ENCODE measurements around the gene CDC6. TPM values are rescaled to one million over a fixed set of nuclear protein-coding genes. Genes with fewer than 3 reads are reported as not detected.
A peak's percentile ranks its signal among the peaks of the same experiment; 100 is the strongest.

CDC6 gene
- polyA plus RNA-seq, 1 donor = 32.9 TPM

DNA sequence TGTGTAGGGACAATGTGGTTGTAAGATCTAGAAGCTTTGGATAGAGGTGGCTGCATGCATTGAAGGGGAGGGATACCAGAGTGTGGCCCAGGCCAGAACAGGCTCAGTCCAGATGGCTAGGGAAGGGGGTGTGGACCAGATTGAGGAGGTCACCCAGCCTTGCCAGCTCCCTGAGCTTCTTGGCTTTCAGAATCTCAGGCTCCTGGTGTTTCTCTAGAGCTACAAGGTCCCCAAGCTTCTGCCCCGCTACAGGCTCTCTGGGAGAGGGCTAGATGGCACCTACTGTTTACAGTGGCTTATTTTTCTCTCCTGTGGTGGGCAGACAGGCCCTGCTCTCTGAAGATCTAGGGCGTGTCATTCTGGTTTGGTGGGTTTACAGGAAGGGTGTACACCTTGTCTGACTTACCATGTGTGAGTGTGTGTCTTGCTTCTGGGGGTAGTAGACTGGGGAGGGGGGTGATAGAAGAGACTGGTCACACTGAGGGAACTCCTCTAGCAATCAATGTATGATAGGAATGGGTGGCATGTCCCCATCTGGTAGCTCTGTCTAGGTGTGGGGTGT is 22.4 kb downstream of the CDC6 start:
- DNase-seq = no peak

GRCh38 chr17:40310882-40311391 is 23.3 kb downstream of the CDC6 start:
- DNase-seq = no peak

DNA sequence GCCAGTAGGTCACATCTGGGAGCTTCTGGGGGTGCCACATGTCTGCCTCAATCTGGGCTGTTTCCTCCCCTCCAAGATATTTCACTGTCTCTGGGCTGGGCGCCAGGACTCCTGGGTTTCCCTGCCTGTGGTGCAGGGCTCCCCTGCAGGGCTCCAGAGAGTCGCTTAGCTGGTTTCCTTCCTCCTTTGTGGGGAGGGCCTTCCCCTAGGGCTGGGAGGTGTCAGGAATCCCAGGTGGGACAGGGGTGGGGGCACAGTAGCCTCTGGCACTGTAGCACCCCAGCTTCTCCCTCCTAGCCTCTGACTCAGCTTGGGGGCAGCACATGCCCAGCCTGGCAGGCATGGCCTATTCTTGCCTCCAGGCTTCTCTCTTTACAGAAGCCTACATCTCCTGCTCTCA is 23.9 kb downstream of the CDC6 start:
- no peak for DNase-seq

GRCh38 chr17:40312131-40312731 is 24.6 kb downstream of the CDC6 start:
- DNase-seq = no peak

DNA sequence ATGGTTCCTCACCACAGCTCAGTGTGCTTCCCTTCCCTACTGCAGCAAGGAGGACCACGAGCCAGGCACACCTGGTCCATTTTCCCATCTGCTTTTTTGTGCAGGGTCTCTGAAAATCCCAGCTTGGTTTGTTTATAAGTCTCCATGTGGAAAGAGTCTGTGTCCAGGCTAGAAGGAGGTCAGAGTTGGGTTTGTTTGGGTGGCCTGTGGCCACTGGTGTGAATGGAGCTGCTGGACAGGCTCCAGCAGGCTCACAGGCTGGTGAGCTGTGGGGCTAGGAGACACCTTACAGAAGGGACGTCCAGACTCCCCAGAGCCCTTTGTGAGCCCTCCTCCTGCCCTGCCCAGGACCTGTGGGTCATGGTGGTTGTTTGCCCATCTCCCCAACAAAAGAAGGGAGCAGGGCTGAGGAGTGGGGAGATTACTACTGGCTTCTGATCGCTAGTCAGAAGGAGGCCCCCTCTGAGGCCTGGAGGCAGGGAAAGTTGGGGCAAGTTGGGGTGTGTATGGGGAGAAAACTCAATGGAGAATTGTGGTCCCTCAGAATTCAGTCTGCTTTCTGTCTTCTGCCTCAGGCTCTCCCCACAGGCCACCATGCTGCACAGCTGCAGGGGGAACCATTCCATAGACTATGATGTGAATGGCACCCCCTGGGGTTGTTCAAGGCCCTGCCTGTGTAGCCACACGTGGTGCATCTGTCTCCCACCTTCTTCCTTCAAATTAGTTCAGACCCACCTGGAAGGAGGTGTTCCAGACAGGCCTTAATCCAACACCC is 25.4 kb downstream of the CDC6 start:
- DNase-seq = no peak

DNA sequence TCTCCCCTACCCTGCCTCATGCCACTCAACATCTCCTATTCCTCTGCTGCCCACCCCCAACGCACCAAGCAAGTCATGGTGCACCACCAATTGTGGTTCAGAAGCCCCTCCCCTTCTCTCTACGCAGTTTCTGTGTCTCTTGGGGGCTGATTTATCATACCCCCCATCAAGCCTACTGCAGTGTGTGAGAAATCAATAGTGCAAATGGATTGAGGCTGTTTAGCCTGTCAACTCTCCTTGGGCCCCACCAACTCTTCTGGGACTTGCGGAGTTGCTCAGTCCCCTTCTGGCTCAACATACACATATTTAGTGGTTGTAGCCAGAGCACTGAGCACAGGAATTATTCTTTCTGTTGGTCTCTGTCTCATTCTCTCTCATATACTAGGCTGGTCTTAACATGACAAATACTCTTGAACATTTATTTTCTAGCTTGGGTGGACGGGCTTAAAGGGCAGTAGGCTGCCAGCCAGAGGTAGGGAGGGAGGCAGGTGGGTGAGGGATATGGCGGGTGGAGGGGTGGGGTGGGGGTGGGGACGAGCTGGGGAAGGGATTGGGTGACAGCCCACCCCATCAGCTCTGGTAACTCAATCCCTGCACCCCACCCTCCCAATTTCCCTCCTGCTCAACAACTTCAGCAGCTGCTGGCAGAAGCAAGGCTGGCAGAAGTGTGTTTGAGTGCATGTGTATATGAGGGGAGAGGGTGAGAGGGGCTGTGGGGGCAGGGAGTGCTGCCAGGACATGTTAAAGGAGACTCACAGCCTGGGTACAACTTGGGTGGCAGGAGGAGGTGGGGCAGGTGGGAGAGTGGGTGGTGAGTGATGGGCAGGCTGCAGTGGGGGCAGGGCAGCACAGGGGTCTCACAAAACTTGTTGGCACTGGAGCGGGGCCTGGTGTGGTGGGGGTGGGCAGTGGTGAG is 26.2 kb downstream of the CDC6 start:
- DNase-seq = peak; percentile 35

DNA sequence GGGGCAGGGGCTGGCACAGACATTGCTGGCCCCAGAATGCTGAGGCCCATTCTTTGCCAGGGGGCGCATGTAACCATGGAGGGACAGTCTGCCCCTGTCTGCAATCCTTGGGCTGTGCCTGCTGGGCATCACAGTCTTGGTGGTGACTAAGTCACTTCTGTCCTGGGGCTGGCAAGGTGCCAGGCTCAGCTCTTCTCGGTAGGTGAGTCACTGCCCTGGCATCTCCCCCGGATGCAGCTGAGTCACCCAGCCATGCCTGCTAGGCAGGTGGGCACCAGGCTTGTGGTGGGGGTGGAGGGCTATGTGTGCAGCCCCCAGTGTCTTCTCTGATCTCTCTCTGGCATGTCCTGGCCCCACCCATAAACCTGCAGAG is 26.9 kb downstream of the CDC6 start:
- peak; percentile 60 for DNase-seq

DNA sequence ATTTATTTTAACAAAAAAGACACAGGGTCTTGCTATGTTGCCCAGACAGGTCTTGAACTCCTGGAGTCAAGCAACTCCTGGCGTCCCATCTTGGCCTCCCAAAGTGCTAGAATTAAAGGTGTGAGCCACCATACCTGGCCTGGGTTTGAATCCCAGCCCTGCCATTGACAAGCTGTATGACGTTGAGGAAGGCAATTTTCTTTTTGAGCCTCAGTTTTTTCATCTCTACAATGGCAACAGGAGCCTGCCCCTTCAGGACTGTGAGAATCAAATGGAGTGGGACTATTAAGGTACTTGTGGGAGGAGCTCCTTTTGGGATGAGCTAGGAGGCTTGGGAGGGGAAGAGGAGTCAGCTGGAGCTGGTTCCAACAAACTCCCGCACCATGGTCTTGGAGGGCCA is 27.5 kb downstream of the CDC6 start:
- no peak for DNase-seq

DNA sequence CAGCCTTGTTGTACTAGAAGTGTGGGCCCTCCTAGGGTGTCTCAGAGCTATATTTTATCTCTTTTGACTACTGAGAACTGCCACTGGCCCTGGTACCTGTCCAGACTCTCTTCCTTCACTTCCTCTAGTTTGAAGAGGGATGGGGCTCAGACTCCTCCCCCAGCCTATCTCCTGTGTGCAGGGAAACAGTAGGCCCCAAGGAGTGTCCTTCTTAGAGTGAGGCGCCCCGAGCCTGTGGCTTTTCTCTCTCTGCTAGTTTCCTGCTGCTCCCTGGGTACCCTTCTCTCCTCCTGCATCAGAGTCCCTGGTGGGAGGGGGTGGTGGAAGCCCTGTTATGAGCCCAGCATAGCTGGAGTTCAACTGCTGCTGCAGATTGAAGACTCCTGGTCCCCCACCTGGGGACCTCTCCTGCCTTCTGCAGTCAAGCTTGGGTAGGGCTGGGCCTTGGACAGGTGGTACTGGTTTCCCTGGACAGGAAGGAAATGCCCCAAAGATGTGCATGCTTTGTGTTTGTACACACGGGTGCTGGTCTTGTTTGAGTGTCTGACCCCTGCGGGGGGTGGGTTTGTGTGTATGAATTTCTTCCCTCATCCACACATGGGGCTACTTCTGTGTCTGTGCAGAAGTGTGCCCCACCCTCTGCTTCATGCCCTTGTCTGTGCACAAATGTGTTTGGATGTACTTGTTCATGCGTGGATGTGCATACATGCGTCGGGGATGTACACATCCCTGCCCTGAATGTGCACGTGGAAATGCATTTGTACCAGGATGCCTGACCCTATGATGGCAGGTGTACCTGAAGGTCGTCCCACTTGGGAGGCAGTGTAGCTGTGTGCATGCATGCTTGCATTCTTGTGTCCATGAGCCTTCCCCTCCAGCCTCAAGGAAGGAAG is 28.2 kb downstream of the CDC6 start:
- DNase-seq = no peak

DNA sequence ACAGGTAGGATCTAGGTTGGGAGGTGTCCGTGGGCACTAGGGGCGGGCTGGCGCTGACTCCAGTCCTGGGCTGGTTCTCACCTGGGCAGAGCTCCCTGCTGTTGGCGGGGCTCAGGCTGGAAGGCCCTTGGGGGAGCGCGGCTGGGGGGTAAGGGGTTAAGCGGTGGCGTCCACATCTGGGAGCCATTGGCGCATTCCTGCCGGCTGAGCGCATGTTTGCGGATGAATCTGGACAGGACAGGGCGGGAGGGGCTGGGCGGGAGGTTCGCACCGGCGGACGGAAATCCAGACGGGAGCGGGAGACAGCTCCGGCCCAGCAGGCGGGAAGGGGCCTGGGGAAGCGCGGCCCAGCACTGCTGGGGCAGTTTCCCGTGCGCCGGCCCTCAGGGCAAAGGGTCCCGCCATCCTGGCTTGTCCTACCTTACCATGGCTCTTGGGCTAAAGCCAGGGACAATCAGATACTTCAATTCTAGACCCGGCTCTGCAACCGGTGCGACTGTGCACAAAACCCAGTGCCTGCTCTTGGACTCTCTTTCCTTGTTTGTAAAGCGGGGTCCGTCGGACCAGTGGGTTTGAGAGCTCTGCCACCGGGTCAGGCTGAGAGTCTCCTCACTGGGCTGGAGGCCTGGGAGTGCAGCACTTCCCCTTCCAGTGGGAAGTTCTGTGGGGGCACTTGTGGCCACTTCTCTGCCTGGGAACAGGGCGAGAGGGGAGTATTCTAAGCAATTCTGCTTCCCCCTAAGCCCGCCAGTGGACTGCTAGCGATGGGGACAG is 29.1 kb downstream of the CDC6 start:
- no peak for DNase-seq

- no peak for DNase-seq
Observed at GRCh38 chr17:40317345-40317873, 29.7 kb downstream of the CDC6 start.

- DNase-seq = peak; percentile 96
Observed at GRCh38 chr17:40317880-40318829, 30.5 kb downstream of the CDC6 start.

DNA sequence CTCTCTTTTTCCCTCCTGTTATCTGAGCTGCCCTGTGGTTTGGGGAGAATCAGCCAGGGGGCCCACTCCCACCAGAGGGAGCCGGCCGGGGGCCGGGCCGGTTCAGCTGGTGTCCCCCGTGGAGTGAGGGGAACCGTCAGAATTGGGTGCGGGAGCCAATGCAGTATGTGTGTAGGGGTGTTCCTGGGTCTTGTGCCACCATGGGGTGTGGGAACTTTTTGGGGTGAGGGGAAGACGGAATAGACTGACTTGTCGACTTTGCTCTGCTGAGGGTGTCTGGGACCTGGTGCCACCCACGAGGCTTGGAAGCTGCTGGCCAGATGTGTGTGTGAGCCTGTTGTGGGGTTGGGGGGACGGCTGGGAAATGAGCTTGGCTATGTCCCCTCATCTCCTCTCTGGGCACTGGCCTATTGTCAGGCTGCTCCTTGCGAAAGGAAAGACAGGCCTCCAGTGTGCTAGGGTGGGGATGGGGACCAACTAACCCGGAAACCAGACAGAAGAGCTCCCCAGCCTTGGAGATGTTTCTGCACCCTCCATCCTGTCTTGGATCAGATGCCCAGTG is 31.2 kb downstream of the CDC6 start:
- DNase-seq = no peak

DNA sequence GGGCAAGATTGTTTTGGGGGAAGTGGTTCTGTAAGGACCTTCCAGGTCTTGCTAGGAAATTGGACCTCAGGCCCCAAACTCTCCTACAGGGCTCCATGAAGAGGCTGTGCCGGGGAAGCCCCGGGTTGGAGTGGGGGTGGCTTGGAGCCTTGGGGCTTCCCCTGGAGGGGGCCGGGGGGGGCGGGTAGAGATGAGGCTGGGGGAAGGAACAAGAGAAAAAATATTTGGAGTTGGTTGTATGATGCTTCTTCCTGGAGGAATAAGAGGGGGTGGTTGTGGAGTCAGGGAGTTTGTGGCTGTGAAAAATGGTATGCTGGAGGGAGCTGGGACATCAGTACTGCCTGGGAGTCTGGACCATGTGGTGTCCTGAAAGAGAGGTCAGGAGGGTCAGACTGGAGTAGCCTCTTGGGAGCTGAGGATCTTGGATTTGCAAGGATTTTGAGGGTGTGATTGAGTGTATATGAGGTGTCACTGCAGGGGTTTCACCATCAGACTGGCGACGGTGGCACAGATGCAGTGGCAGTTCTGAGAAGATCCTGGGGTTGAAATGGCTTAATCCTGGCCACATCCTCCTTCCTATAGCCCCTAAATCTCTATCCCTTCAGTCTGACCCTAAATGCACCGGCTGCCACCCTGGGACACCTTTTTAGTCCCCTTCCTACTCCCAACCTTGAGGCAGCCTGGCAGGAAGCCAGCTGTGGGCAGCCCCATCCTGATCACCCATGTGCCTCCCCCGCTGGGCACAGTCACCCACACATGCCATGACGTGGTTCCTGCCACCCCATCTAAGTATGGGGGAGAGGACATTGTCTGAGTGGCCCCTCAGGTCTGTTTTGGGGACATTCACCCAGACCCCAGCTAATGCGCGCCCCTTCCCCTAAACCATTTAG is 32.2 kb downstream of the CDC6 start:
- no peak for DNase-seq

GRCh38 chr17:40320756-40321523 is 33.3 kb downstream of the CDC6 start:
- no peak for DNase-seq

- no peak for DNase-seq
Observed at GRCh38 chr17:40321524-40321929, 33.8 kb downstream of the CDC6 start.

- DNase-seq = no peak
Observed at GRCh38 chr17:40321961-40322357, 34.3 kb downstream of the CDC6 start.

Measured in left kidney (tissue), 2 donors.